HT-29 (cell line): Measurements from ENCODE around the gene ACOT9. TPM values are rescaled to one million over a fixed set of nuclear protein-coding genes. Genes with fewer than 3 reads are reported as not detected.
"Not testable (repeated sequence)": the region's sequence is repeated elsewhere in the genome, so short reads cannot be mapped to it uniquely, and the experiment has no call there.

Experiments
- DNase-seq: peaks from one replicate; pipeline ENCODE4 v3.0.0-alpha.2; 2015; ENCODE audit warnings: low spot score
- total RNA-seq: library from RNA; depleted of rRNA; stranded (reverse); fragments of >200 nt; shearing (Covaris generic); gene quantifications from 2 replicates; pipeline ENCODE4 v1.2.3, GENCODE V29; 2014; rRNA removed

Gene ACOT9
- 6.1 and 6.7 TPM in 2 replicates for total RNA-seq

GRCh38 chrX:23742697-23743622 is at the start of gene ACOT9:
TSS of gene ACOT9 (minus strand) at chrX:23743276. CDS start at chrX:23743144, 132 bp downstream.
- DNase-seq = peak; percentile 65

GRCh38 chrX:23790155-23790497 is 47.0 kb upstream of the ACOT9 start:
- DNase-seq = no peak

- DNase-seq = no peak
Measured at GRCh38 chrX:23789386-23790154, 46.5 kb upstream of the ACOT9 start.

- DNase-seq = no peak
Measured at GRCh38 chrX:23788946-23789345, 45.9 kb upstream of the ACOT9 start.

GRCh38 chrX:23788521-23788920 is 45.4 kb upstream of the ACOT9 start:
- no peak for DNase-seq

- DNase-seq = no peak
Measured at GRCh38 chrX:23787745-23788118, 44.7 kb upstream of the ACOT9 start.

- no peak for DNase-seq
Measured at GRCh38 chrX:23786268-23786815, 43.3 kb upstream of the ACOT9 start.

GRCh38 chrX:23785580-23785979 is 42.5 kb upstream of the ACOT9 start:
- DNase-seq = no peak

- DNase-seq = no peak
Measured at GRCh38 chrX:23784470-23785331, 41.6 kb upstream of the ACOT9 start.

GRCh38 chrX:23783589-23784469 is 40.8 kb upstream of the ACOT9 start:
- DNase-seq = peak; percentile 26

- peak; percentile 89 for DNase-seq
Measured at GRCh38 chrX:23782863-23783588, 40.0 kb upstream of the ACOT9 start, which contains the start of gene SAT1. TSS of gene SAT1 (plus strand) at chrX:23783173. CDS start at chrX:23783352, 179 bp downstream.

- no peak for DNase-seq
Measured at GRCh38 chrX:23782455-23782854, 39.4 kb upstream of the ACOT9 start.

- DNase-seq = no peak
Measured at GRCh38 chrX:23779025-23779424, 35.9 kb upstream of the ACOT9 start.

GRCh38 chrX:23776363-23776762 is 33.3 kb upstream of the ACOT9 start:
- no peak for DNase-seq

- no peak for DNase-seq
Measured at GRCh38 chrX:23773601-23774175, 30.6 kb upstream of the ACOT9 start.

GRCh38 chrX:23771086-23771485 is 28.0 kb upstream of the ACOT9 start:
- DNase-seq = not testable (repeated sequence)

- DNase-seq = no peak
Measured at GRCh38 chrX:23770142-23770541, 27.1 kb upstream of the ACOT9 start.

- DNase-seq = no peak
Measured at GRCh38 chrX:23766650-23767551, 23.8 kb upstream of the ACOT9 start.
